ENCODE measurements around the gene CTDSPL. TPM values are rescaled to one million over a fixed set of nuclear protein-coding genes. Genes with fewer than 3 reads are reported as not detected.
A peak's percentile ranks its signal among the peaks of the same experiment; 100 is the strongest.

Gene CTDSPL
- total and polyA plus RNA-seq, 2 of the 8 experiments (the other 6 are each of a cell fraction or from before 2014, with no cell fraction given) = 20.3 to 42.2 TPM

DNA sequence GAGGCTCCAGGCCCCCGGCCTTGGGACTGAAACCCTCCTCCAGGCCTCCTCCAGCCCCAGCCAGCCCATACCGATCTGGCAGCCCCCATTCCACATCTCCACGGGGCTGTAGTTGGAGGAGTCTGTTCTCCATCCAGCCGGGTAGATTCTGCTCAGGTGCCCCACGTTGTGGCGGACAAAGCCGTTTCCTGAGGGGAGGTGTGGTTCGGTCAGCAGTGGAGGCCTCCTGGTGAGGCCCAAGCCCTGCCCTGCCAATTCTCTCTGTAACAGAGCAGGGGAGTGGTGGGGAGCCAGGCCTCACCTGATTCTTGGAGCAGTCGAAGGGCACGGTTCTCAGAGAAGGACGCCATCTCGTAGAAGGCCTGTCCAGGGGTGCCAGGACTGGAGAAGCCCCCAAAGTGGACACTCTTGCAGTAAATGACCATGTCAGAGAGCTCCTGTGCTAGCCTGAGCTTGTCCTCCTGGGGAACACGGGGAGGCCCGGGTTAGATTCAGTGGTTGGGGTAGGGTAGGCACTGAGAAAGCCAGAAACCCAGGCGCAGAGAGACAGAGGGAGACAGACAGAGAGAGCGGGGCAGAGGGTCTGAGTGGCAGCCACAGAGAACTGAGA is 147.4 kb downstream of the CTDSPL start:
- Histone ChIP-seq H3K23me2 (ENCODE audit: low read depth, low read length) (no peaks in the 10 kb centered on the region), H3K79me2 (ENCODE audit: control insufficient read depth in 1 of 2, insufficient read depth in 2 of 2, low read length in 2 of 2) (no peaks in the 10 kb centered on the region), H2AFZ (ENCODE audit: low read length) (no peak overlapping the region), H2BK12ac (ENCODE audit: low read depth, low read length) (no peak overlapping the region), H2BK15ac (ENCODE audit: low read length) (no peak overlapping the region), H4K20me1 (replicated peaks in 1 of 2; ENCODE audit: control insufficient read depth in 1 of 2, insufficient read depth in 2 of 2, low read length in 2 of 2) (peaks cover 0 to 5% of the 10 kb centered on the region in 2 experiments), H3K9me3 (ENCODE audit: insufficient read depth in 2 of 2, low read depth in 1 of 2, low read length in 1 of 2) (no peaks in the 10 kb centered on the region), H2BK5ac (ENCODE audit: low read depth, low read length) (no peak overlapping the region; the same call in 1 of the 2 replicates), H3K4me2 (ENCODE audit: insufficient read depth in 1 of 2, low read depth in 2 of 2, low read length in 2 of 2) (no peak overlapping the region), H4K5ac (ENCODE audit: insufficient read length, low read depth, low read length) (no peak overlapping the region), H2BK120ac (replicated peaks; ENCODE audit: low read depth, low read length) (no peak overlapping the region), H3K18ac (ENCODE audit: extremely low read depth, low read length) (no peak overlapping the region), H3K36me3 (ENCODE audit: control insufficient read depth in 2 of 4, insufficient read depth in 4 of 4, low read length in 3 of 4) (no peaks in the 10 kb centered on the region; a peak in 1 of 8 replicates), H3K4ac (replicated peaks; ENCODE audit: insufficient read length, low read depth, low read length) (no peak overlapping the region), H3K27me3 (replicated peaks in 1 of 4; ENCODE audit: control insufficient read depth in 3 of 4, extremely low read depth in 1 of 4, insufficient read depth in 3 of 4, low read length in 3 of 4) (no peaks in the 10 kb centered on the region), H2BK20ac (ENCODE audit: low read length) (no peak overlapping the region), H3K23ac (ENCODE audit: insufficient read length) (no peak overlapping the region), H3K14ac (ENCODE audit: insufficient read length) (no peak overlapping the region), H2AK5ac (ENCODE audit: low read depth, low read length) (no peak overlapping the region), H4K8ac (ENCODE audit: extremely low read depth, insufficient read depth, low read length) (peak overlapping the region; percentile 38; the same call in 1 of the 2 replicates), H4K91ac (replicated peaks; ENCODE audit: insufficient read length, low read length) (no peak overlapping the region), H3K9ac (replicated peaks in 1 of 4; ENCODE audit: extremely low read depth in 1 of 4, low read depth in 3 of 4, low read length in 3 of 4) (no peak overlapping the region), H3K27ac (ENCODE audit: low read depth, low read length) (no peak overlapping the region), H3K4me1 (replicated peaks in 1 of 4; ENCODE audit: control insufficient read depth in 3 of 4, insufficient read depth in 4 of 4, low read length in 3 of 4) (no peaks in the 10 kb centered on the region), H3K79me1 (ENCODE audit: low read depth, low read length) (no peaks in the 10 kb centered on the region), H3K4me3 (ENCODE audit: extremely low read depth in 1 of 4, insufficient read depth in 2 of 4, low read depth in 3 of 4, low read length in 4 of 4) (no peak overlapping the region), H3K56ac (replicated peaks; ENCODE audit: insufficient read length, low read depth, low read length) (no peak overlapping the region)
- CTCF ChIA-PET (ENCODE audit: partially characterized antibody) = interaction anchor here (0.6 to 2.0 kb wide), 5 partner anchors 13 to 76 kb away, joined by 3 to 5 read pairs (median 4); no protein-coding TSS in a partner anchor
- no peak for DNase-seq (ENCODE audit: low read depth in 1 of 2, low spot score in 2 of 2)
- POLR2A ChIA-PET (ENCODE audit: partially characterized antibody) = no interaction called here
- no peak for FAIRE-seq
- 90% methylated on average over 16 of the region's 16 CpGs; no CpG with 5 or more reads in 1 of the 2 experiments for WGBS, 2 experiments (ENCODE audit: extremely low coverage in 1 of 2, insufficient coverage in 1 of 2, insufficient read length in 1 of 2, insufficient replicate concordance in 2 of 2, low coverage in 1 of 2, low lambda C conversion rate in 2 of 2, missing lambda C conversion rate in 1 of 2)
- TF ChIP-seq RNF2 (IDR thresholded peaks at IDR 0.05; ENCODE audit: borderline replicate concordance, low read depth, low read length, missing control alignments, poor library complexity, severe bottlenecking) (no peak), NRF1 (IDR thresholded peaks at IDR 0.05; ENCODE audit: low read depth, low read length) (no peak), EGR1 (IDR thresholded peaks at IDR 0.05; ENCODE audit: borderline replicate concordance, low read depth, low read length) (no peak), HDAC2 (IDR thresholded peaks at IDR 0.05; ENCODE audit: borderline replicate concordance in 1 of 2, low read depth in 2 of 2, low read length in 2 of 2) (no peak), MAFK (IDR thresholded peaks at IDR 0.05; ENCODE audit: low read depth, low read length) (no peak), POU5F1 (IDR thresholded peaks at IDR 0.05; ENCODE audit: low read depth, low read length) (no peak), SIX5 (IDR thresholded peaks at IDR 0.05; ENCODE audit: low read depth, low read length) (no peak)
- TF ChIP-seq, protein P1, sequence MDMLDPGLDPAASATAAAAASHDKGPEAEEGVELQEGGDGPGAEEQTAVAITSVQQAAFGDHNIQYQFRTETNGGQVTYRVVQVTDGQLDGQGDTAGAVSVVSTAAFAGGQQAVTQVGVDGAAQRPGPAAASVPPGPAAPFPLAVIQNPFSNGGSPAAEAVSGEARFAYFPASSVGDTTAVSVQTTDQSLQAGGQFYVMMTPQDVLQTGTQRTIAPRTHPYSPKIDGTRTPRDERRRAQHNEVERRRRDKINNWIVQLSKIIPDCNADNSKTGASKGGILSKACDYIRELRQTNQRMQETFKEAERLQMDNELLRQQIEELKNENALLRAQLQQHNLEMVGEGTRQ (IDR thresholded peaks at IDR 0.05; ENCODE audit: low read length) = no peak
- TF ChIP-seq, protein P2, sequence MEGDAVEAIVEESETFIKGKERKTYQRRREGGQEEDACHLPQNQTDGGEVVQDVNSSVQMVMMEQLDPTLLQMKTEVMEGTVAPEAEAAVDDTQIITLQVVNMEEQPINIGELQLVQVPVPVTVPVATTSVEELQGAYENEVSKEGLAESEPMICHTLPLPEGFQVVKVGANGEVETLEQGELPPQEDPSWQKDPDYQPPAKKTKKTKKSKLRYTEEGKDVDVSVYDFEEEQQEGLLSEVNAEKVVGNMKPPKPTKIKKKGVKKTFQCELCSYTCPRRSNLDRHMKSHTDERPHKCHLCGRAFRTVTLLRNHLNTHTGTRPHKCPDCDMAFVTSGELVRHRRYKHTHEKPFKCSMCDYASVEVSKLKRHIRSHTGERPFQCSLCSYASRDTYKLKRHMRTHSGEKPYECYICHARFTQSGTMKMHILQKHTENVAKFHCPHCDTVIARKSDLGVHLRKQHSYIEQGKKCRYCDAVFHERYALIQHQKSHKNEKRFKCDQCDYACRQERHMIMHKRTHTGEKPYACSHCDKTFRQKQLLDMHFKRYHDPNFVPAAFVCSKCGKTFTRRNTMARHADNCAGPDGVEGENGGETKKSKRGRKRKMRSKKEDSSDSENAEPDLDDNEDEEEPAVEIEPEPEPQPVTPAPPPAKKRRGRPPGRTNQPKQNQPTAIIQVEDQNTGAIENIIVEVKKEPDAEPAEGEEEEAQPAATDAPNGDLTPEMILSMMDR (IDR thresholded peaks at IDR 0.05; ENCODE audit: control extremely low read depth in 1 of 3, insufficient read depth in 1 of 3, low read depth in 1 of 3, low read length in 3 of 3) = no peak
